ENCODE data around the gene TSPAN3. TPM values are rescaled to one million over a fixed set of nuclear protein-coding genes. Genes with fewer than 3 reads are reported as not detected.

The TSPAN3 gene
- polyA plus RNA-seq, 1 donor from 2014 or later, result 471 TPM

DNA sequence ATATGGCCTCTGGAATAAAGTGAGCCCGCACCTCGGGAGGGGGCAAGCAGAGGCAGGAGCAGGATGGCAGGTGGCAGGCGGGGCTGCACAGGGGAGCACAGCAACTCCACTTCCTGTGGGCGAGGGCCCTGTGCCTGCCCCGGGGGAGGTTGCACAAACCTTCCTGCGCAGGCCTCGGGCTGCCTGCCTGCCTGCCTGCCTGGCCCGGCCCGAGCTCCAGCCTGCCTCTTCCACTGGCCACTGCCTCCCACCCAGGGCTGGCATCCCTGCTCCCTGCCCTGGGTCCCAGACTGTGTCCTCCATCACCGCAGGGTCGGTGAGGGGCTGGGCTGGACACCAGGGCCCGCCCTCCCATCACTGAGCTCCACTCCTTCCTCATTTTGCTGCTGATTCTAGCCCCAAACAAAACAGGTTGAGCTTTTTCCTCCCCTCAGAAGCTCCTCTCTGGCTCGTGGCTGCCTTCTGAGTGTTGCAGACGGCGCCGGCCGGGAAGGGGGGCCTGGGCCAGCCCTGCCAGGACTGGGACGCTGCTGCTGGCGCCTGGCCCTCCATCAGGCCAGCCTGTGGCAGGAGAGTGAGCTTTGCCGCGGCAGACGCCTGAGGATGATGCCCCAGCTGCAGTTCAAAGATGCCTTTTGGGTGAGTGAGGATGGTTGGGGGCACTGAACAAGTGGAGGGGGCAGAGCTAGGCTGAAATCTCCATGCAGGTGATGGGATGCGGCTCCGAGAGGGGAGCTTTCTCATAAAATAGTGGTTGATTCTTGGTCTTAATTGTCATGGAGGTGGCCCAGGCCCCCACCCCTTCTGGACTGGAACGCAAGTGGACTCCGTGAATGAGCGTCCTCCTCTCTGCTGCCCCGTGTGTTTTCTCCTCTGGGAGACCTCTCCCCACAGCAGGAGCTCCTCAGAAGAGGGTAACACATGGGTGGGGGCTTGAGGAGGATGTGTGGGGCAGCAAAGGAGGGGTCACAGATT is 75.7 kb downstream of the TSPAN3 start, which contains the start of gene PSTPIP1:
TSS of gene PSTPIP1 (plus strand) at position 156 of the 975 bp plus-strand sequence. CDS start at position 604, 448 bp downstream.
- Mint-ChIP-seq H3K9me3 (no peaks in the 10 kb centered on the region), H3K27ac (peak within 1 kb of the TSS; percentile 58 to 96 (median 96)), H3K4me1 (peaks cover 33 to 38% (median 37%) of the 10 kb centered on the region in 3 donors), H3K27me3 (no peaks in the 10 kb centered on the region), H3K4me3 (peak within 1 kb of the TSS; percentile 85 to 95 (median 92)), H3K36me3 (peaks cover 5% of the 10 kb centered on the region)

DNA sequence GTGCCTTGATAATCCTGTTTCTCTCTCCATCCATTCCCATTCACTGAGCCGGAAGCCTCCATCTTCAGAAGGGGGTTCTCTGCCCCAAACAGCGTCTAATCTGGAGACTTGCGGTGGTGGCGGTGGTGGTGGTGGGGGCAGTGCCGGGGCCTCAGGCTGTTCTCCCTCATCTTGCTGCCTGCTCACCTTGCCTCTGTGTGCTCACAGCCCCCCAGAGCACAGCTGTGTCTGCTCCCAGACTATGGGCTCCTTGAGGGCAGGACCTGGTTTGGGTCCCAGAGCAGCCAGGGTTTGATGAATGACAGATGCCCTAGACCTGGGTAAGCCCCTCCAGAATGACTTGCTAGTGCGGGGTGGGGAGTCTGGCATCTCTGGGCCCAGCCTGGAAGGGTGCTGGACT is 76.4 kb downstream of the TSPAN3 start:
- H3K4me1 Mint-ChIP-seq, result peaks cover 33 to 41% (median 41%) of the 10 kb centered on the region in 3 donors
- H3K27ac Mint-ChIP-seq, result peak overlapping the region in 2 of 3 donors; percentile 92 to 96
- H3K4me3 Mint-ChIP-seq, result peak overlapping the region; percentile 85 to 95 (median 92)
- H3K9me3 Mint-ChIP-seq, result no peaks in the 10 kb centered on the region
- H3K36me3 Mint-ChIP-seq, result peaks cover 5% of the 10 kb centered on the region
- H3K27me3 Mint-ChIP-seq, result no peaks in the 10 kb centered on the region

DNA sequence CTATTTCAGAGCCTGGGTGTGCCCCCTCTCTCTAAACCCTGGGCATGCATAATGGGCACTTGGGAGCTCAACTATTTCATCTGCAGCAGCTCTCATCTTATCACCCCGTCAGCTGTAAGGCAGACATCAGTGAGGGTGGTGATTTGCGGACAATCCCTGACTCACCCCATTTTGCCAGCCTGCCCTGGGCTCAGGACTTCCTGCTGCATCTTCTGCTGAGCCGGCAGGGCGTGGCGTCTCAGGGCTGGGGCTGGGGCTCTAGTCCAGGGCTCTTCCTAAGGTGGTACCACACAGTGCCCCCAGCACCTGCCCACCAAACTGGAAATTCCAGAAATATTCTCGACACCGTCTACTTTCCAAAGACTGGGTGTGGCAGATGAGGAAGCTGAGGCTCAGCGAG is 76.9 kb downstream of the TSPAN3 start:
- Mint-ChIP-seq H3K4me1 (peaks cover 35 to 44% (median 42%) of the 10 kb centered on the region in 3 donors), H3K27ac (peak overlapping the region; percentile 57 to 92 (median 73)), H3K4me3 (peak overlapping the region in 2 of 4 donors; percentile 85), H3K27me3 (no peaks in the 10 kb centered on the region), H3K36me3 (peaks cover 5% of the 10 kb centered on the region), H3K9me3 (no peaks in the 10 kb centered on the region)

DNA sequence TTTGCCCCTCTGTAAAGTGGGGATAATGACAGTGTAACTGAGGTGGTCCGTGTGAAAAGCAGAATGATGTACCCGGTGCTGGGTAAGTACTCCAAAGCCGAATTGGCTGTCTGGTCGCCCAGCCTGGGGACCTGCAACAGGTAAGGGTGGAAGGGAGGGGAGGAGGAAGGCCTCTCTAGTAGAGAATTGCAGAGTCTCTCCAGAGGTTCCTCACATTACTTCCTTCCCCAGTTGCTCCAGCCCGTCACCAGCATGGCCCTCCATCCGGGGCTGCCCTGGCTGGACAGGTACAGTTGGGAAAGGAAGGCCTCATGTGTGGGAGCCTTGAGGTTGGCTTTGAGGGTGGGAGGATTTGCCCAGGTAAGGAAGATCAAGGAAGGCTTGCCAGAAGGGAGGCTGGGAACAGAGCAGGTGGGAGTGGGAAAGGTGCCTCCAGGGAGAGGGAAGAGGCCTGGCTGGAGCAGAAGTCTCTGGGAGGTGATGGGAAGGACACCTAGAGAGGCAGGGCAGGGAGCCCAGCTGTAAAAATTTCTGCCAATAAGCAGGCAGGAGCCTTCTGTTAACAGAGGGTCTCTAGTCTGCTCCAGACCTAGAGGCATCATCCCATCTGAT is 77.7 kb downstream of the TSPAN3 start:
- peak overlapping the region; percentile 40 to 78 (median 57) for H3K27ac Mint-ChIP-seq
- no peaks in the 10 kb centered on the region for H3K9me3 Mint-ChIP-seq
- peak overlapping the region in 2 of 4 donors; percentile 69 to 85 for H3K4me3 Mint-ChIP-seq
- H3K27me3 Mint-ChIP-seq, result no peaks in the 10 kb centered on the region
- peaks cover 38 to 52% (median 45%) of the 10 kb centered on the region in 3 donors for H3K4me1 Mint-ChIP-seq
- H3K36me3 Mint-ChIP-seq, result no peaks in the 10 kb centered on the region

DNA sequence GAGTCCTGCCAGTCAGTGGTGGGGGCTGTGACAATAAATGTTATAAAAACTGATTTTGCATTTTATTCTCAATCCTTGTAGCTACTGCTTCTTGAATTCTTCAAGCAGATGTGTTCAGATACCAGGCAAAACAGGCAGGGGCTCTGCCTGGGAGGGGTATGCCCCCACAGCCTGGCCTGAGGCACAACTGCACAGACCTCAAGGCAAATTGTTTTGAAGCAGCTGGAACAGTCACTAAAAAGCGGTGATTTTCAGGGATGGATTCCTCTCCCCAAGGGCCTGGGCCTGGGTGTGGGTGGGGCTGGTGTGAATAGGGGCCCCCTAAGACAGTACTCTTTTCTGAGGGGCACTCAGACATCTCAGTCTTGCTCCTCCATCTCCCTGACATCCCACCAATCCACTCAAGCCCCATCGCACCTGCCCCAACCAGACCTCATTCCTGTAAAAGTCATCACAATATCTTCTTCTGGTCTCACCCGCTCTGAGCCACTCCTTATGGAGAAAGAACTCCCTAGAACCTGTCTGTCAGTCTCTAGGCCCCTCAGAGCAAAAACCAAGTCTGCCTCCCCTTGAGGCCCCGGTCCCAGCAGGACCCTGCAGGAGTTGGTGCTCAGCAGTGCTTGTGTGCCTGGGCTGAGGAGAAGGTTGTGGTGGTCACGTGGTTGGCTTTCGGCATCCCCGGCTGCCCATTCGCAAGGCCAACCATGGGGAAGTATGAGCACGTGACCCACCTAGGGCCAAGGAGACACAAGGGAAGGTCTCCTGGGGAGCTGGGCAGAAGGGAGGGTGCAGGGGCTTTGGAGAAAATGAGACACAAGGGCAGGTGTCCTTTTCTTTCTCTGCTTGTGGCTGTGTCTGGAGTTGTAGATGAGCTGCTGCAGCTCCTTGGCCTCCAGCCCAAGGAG is 78.9 kb downstream of the TSPAN3 start:
- no peaks in the 10 kb centered on the region for H3K36me3 Mint-ChIP-seq
- peak overlapping the region in 1 of 4 donors; percentile 48 for H3K4me3 Mint-ChIP-seq
- H3K27me3 Mint-ChIP-seq, result no peaks in the 10 kb centered on the region
- H3K9me3 Mint-ChIP-seq, result no peaks in the 10 kb centered on the region
- H3K27ac Mint-ChIP-seq, result peak overlapping the region in 2 of 3 donors; percentile 40 to 65
- H3K4me1 Mint-ChIP-seq, result peaks cover 38 to 48% (median 40%) of the 10 kb centered on the region in 3 donors

Other genes starting within 250 kb of the TSPAN3 start
- gene SCAPER, start 165.8 kb downstream of the TSPAN3 start, polyA plus RNA-seq, result 25.6 TPM
- 46.6 TPM for gene RCN2, start 139.4 kb downstream of the TSPAN3 start, polyA plus RNA-seq
- 37.3 TPM for gene PSTPIP1, start 76.0 kb downstream of the TSPAN3 start, polyA plus RNA-seq